ENCODE results near the gene GAREM2.

- TF ChIP-seq, protein P1, sequence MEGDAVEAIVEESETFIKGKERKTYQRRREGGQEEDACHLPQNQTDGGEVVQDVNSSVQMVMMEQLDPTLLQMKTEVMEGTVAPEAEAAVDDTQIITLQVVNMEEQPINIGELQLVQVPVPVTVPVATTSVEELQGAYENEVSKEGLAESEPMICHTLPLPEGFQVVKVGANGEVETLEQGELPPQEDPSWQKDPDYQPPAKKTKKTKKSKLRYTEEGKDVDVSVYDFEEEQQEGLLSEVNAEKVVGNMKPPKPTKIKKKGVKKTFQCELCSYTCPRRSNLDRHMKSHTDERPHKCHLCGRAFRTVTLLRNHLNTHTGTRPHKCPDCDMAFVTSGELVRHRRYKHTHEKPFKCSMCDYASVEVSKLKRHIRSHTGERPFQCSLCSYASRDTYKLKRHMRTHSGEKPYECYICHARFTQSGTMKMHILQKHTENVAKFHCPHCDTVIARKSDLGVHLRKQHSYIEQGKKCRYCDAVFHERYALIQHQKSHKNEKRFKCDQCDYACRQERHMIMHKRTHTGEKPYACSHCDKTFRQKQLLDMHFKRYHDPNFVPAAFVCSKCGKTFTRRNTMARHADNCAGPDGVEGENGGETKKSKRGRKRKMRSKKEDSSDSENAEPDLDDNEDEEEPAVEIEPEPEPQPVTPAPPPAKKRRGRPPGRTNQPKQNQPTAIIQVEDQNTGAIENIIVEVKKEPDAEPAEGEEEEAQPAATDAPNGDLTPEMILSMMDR (IDR thresholded peaks at IDR 0.05): no peak
- no peak for TF ChIP-seq POLR2A (IDR thresholded peaks at IDR 0.05)
Measured at GRCh38 chr2:26189123-26189522, 16.2 kb downstream of the GAREM2 start.
